Adrenal gland (tissue), 12 donors: Measurements from ENCODE around the gene MEIS1. TPM values are rescaled to one million over a fixed set of nuclear protein-coding genes. Genes with fewer than 3 reads are reported as not detected.
A peak's percentile ranks its signal among the peaks of the same experiment; 100 is the strongest.

Experiments used
- DNase-seq, 7 donors: peaks; one replicate each; pipeline ENCODE4 v3.0.0-alpha.2; 2019 to 2020
- H3K27ac ChIP-seq, 5 donors: fragments of 200-600 bp; sonication (generic) in 4 of 5; 1 replicate in 3 of 5; 2 replicates in 2 of 5; pipeline versions ENCODE4 v1.5.1 to v1.8.0; 2016 to 2020; ENCODE audit warnings: mild to moderate bottlenecking in 1 of 5
- H3K27me3 ChIP-seq: fragments of 200-600 bp; 2 replicates; pipeline ENCODE4 v1.8.0; 2021
- H3K36me3 ChIP-seq, 2 donors: fragments of 200-600 bp; replicated peaks in 1 of 2; 1 replicate in 1 of 2; 2 replicates in 1 of 2; pipeline versions ENCODE4 v1.5.1 to v1.8.0; 2018 to 2022
- H3K4me1 ChIP-seq, 2 donors: fragments of 200-600 bp; replicated peaks in 1 of 2; 1 replicate in 1 of 2; 2 replicates in 1 of 2; pipeline versions ENCODE4 v1.5.1 to v1.8.0; 2018 to 2021
- H3K4me3 ChIP-seq, 4 donors: fragments of 200-600 bp; sonication (generic) in 3 of 4; one replicate each; pipeline ENCODE4 v1.5.1; 2016 to 2018
- H3K9me3 ChIP-seq, 3 donors: fragments of 200-600 bp; sonication (generic) in 1 of 3; replicated peaks in 1 of 3; 1 replicate in 2 of 3; 2 replicates in 1 of 3; pipeline versions ENCODE4 v1.5.1 to v1.8.0; 2016 to 2021
- CTCF ChIP-seq, 6 experiments: fragments of 450-650 bp in 4 of 6; fragments of 200-600 bp in 2 of 6; sonication (generic) in 1 of 6; IDR thresholded peaks; 1 replicate in 5 of 6; 2 replicates in 1 of 6; pipeline versions ENCODE4 v1.5.1 to v1.8.0; 2016 to 2021; ENCODE audit warnings: antibody characterized with exemption in 6 of 6, mild to moderate bottlenecking in 2 of 6, moderate library complexity in 1 of 6
- POLR2A ChIP-seq, 2 donors: fragments of 450-650 bp; IDR thresholded peaks; one replicate each; pipeline ENCODE4 v1.6.1; 2017; ENCODE audit warnings: antibody characterized with exemption in 2 of 2, mild to moderate bottlenecking in 2 of 2, moderate library complexity in 1 of 2
- WGBS, 4 donors: extraction: QIAGEN DNeasy Blood & Tissue Kit in 2 of 4; methylation state at CpG; one replicate each; pipeline versions ENCODE4 v1.1.5 to v1.1.7; 2013 to 2017; 5-methylcytosine and 5-hydroxymethylcytosine counted together
- intact Hi-C, 2 donors: fragments of 100-400 bp; cut with DNase I; formaldehyde crosslinking; loops; one replicate each; pipeline versions ENCODE4 v1.14.1 to v1.15.0; 2022 to 2023
- polyA plus RNA-seq, 3 donors: library from polyadenylated mRNA; stranded (reverse); fragments of 200-250 nt in 2 of 3; fragments of 350-450 nt in 1 of 3; fragmentation: Illumina TruSeq in 1 of 3; extraction: RNeasy Lipid Tissue Mini Kit (QIAGEN cat#74804) in 1 of 3; gene quantifications; one replicate each; pipeline ENCODE4 v1.2.3, GENCODE V29; 2013 to 2014
- total RNA-seq, 9 donors: library from RNA; depleted of rRNA in 4 of 9; stranded (reverse); fragments of >200 nt in 4 of 9; fragments of 120-200 nt in 1 of 9; fragmentation: NEBNext Ultra II Directional in 1 of 9; extraction: Animal tissue kit (Norgen Biotek cat#: 25700) in 1 of 9; gene quantifications; one replicate each; pipeline versions ENCODE4 v1.1.0 to v1.2.4, GENCODE V29; 2013 to 2023
- donor health status: healthy with polysubstance abuse.
- donor health status: Bipolar disorder and iron deficiency.
- donor health status: DM: yes; HTN: yes; CAD: no.
- donor health status: DM: no; HTN: no; CAD: no.
- donor health status: DM: no; HTN: no; CAD: no.
- donor health status: DM: yes; HTN: yes; CAD: no.

MEIS1 gene
- total and polyA plus RNA-seq, 12 donors, result 56.3 to 257 (median 107) TPM

- intact Hi-C loops, result no loop called here
- Histone ChIP-seq H3K9me3 (no peaks in the 10 kb centered on the region), H3K27me3 (no peaks in the 10 kb centered on the region), H3K27ac (no peak overlapping the region), H3K4me1 (peaks cover 30 to 65% of the 10 kb centered on the region in 2 donors), H3K36me3 (peaks cover 0 to 23% of the 10 kb centered on the region in 2 donors), H3K4me3 (no peak overlapping the region)
- DNase-seq, result no peak
- 80 to 90% (median 83%) methylated on average over 2 of the region's 2 CpGs for WGBS, 4 donors
- TF ChIP-seq CTCF (IDR thresholded peaks at IDR 0.05) (no peak), POLR2A (IDR thresholded peaks at IDR 0.05) (no peak)
These were observed 125.8 kb downstream of the MEIS1 start for GRCh38 chr2:66560683-66561082.

- intact Hi-C loops, result no loop called here
- 60 to 89% (median 69%) methylated on average over 3 of the region's 3 CpGs for WGBS, 4 donors
These were observed 126.8 kb downstream of the MEIS1 start for GRCh38 chr2:66561645-66562303.

GRCh38 chr2:66562304-66562685 is 127.4 kb downstream of the MEIS1 start:
- peak overlapping the region in 1 of 5 donors; percentile 47 for H3K27ac ChIP-seq
- no peak for TF ChIP-seq CTCF (IDR thresholded peaks at IDR 0.05)
- TF ChIP-seq POLR2A (IDR thresholded peaks at IDR 0.05), result no peak
- intact Hi-C loops, result no loop called here

More at GRCh38 chr2:66561645-66562303, 126.8 kb downstream of the MEIS1 start:
- no peak overlapping the region for H3K4me3 ChIP-seq
- H3K27ac ChIP-seq, result peak overlapping the region in 2 of 5 donors; percentile 37 to 47
- H3K4me1 ChIP-seq, result peaks cover 21 to 62% of the 10 kb centered on the region in 2 donors
- H3K27me3 ChIP-seq, result no peaks in the 10 kb centered on the region
- DNase-seq, result no peak
- no peaks in the 10 kb centered on the region for H3K9me3 ChIP-seq
- peaks cover 0 to 23% of the 10 kb centered on the region in 2 donors for H3K36me3 ChIP-seq
- TF ChIP-seq CTCF (IDR thresholded peaks at IDR 0.05) (no peak), POLR2A (IDR thresholded peaks at IDR 0.05) (no peak)

GRCh38 chr2:66563473-66563872 is 128.5 kb downstream of the MEIS1 start:
- Histone ChIP-seq H3K4me1 (peaks cover 21 to 69% of the 10 kb centered on the region in 2 donors), H3K9me3 (no peaks in the 10 kb centered on the region), H3K36me3 (peaks cover 0 to 28% of the 10 kb centered on the region in 2 donors), H3K27me3 (no peaks in the 10 kb centered on the region), H3K4me3 (no peak overlapping the region), H3K27ac (peak overlapping the region in 1 of 5 donors; percentile 47)
- TF ChIP-seq POLR2A (IDR thresholded peaks at IDR 0.05) (no peak), CTCF (IDR thresholded peaks at IDR 0.05) (no peak)
- DNase-seq, result no peak
- intact Hi-C loops, result no loop called here
- 61 to 81% (median 70%) methylated on average over 1 of the region's 1 CpG for WGBS, 4 donors

More at GRCh38 chr2:66562304-66562685, 127.4 kb downstream of the MEIS1 start:
- 75 to 89% (median 79%) methylated on average over 1 of the region's 1 CpG for WGBS, 4 donors
- H3K27me3 ChIP-seq, result no peaks in the 10 kb centered on the region
- H3K36me3 ChIP-seq, result peaks cover 0 to 24% of the 10 kb centered on the region in 2 donors
- H3K4me3 ChIP-seq, result no peak overlapping the region
- peaks cover 21 to 64% of the 10 kb centered on the region in 2 donors for H3K4me1 ChIP-seq
- no peaks in the 10 kb centered on the region for H3K9me3 ChIP-seq
- DNase-seq, result no peak
